Measurements from ENCODE around the gene PSAP.

PSAP gene

DNA sequence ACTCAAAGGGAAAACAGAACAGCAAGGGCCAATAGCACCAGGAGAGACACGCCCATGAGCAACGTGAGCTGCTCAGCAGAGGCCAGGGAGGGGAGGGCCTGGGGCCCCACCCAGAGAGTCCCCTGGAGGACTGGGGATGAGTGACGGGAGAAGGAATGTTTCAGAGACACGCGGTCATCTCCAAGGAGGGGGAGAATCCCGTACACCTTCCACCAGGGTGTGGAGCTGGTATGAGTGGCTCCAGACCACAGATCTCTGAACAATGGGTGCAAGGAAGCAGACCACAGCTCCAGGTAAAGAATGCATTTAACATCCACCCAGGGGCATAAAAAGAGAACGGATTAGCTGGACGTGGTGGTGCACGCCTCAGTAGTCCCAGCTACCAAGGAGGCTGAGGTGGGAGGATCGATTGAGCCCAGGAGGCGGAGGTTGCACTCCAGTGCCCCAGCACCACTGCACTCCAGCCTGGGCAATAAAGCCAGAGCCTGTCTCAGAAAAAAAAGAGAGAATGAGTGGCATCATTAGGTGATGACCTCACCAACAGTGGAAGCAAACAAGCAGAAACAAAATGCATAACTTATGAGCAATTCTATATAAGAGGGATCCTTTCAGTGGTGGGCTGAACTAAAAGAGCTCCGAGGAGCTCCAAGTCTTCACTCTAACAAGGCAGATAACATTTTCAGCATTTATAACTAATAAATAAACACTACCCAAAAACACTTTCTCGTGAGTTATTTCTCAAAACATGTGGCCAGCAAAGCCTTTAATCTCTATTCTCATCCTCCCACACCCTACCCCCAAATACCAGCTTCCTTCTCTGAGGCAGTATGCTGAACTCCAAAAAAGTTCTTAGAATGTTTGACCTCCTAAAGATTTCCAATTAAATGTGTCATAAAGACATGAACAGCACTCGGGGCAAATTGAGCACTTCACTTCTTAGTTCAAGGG lies 12.5 kb downstream of the PSAP start:
- Histone ChIP-seq H4K20me1 (ENCODE audit: insufficient read depth, low read length) (peaks cover 88% of the 10 kb centered on the region), H3K27me3 (ENCODE audit: low read depth, low read length) (peaks cover 59% of the 10 kb centered on the region), H3K36me3 (replicated peaks; ENCODE audit: low read depth, low read length) (no peaks in the 10 kb centered on the region), H3K9me3 (ENCODE audit: insufficient read depth, low read length) (no peaks in the 10 kb centered on the region), H3K4me1 (ENCODE audit: low read length) (peaks cover 38% of the 10 kb centered on the region), H3K79me2 (ENCODE audit: low read length) (peaks cover 24% of the 10 kb centered on the region), H3K9ac (ENCODE audit: low read length) (no peak overlapping the region), H3K27ac (ENCODE audit: low read length) (no peak overlapping the region), H2AFZ (ENCODE audit: low read depth, low read length) (no peak overlapping the region), H3K4me3 (ENCODE audit: low read length) (no peak overlapping the region), H3K4me2 (ENCODE audit: low read length) (no peak overlapping the region)
- TF ChIP-seq CTCF (IDR thresholded peaks at IDR 0.05; ENCODE audit: low read depth, low read length) (no peak), EZH2phosphoT487 (IDR thresholded peaks at IDR 0.05; ENCODE audit: low read depth) (no peak)

DNA sequence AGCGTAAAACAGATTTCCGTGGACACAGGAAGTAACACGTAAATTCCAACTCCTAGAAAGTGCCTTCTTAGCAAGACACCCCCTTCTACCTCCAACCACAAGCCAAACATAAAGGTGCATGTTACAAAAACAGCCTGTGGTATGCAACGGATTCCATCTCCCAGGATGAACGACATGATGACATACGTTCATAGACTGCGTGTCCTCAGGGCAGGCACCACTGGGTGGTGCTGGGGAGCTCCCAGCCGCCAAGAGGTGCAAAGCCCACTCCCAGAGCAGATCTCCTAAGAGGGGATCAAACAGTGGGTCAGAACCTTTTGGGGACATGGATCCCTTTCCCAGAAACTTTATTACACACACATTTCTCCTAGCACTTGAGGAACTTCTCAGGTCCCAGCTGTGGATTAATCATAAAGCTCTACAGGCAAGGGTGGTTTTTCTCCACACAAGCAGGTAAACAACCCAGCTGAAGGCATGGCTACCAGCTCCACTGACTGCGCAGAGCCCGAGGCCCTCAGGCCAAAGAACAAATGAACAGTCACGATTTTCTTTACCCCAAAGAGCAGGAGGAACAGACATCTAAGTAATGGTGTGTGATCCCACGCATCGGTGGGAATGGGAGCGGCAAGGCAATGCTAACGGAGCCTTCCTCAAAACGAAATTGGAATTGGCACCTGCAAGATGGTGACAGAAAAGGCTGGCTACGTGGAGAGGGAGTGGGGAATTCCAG lies 13.8 kb downstream of the PSAP start:
- no peak overlapping the region for H3K9ac ChIP-seq (ENCODE audit: low read length)
- peaks cover 14% of the 10 kb centered on the region for H3K79me2 ChIP-seq (ENCODE audit: low read length)
- H4K20me1 ChIP-seq (ENCODE audit: insufficient read depth, low read length) = peaks cover 86% of the 10 kb centered on the region
- H3K27me3 ChIP-seq (ENCODE audit: low read depth, low read length) = peaks cover 48% of the 10 kb centered on the region
- peaks cover 3% of the 10 kb centered on the region for H3K36me3 ChIP-seq (replicated peaks; ENCODE audit: low read depth, low read length)
- H3K9me3 ChIP-seq (ENCODE audit: insufficient read depth, low read length) = no peaks in the 10 kb centered on the region
- no peak overlapping the region for H3K27ac ChIP-seq (ENCODE audit: low read length)
- H2AFZ ChIP-seq (ENCODE audit: low read depth, low read length) = no peak overlapping the region
- peak overlapping the region; percentile 68 for H3K4me3 ChIP-seq (ENCODE audit: low read length)
- peaks cover 38% of the 10 kb centered on the region for H3K4me1 ChIP-seq (ENCODE audit: low read length)
- TF ChIP-seq CTCF (IDR thresholded peaks at IDR 0.05; ENCODE audit: low read depth, low read length) (peak; percentile 67), EZH2phosphoT487 (IDR thresholded peaks at IDR 0.05; ENCODE audit: low read depth) (no peak)
- H3K4me2 ChIP-seq (ENCODE audit: low read length) = peak overlapping the region; percentile 99

GRCh38 chr10:71836596-71836974 lies 14.5 kb downstream of the PSAP start:
- peak overlapping the region; percentile 68 for H3K4me3 ChIP-seq (ENCODE audit: low read length)
- H3K79me2 ChIP-seq (ENCODE audit: low read length) = peaks cover 11% of the 10 kb centered on the region
- H3K4me1 ChIP-seq (ENCODE audit: low read length) = peaks cover 38% of the 10 kb centered on the region
- no peak overlapping the region; the same call in 1 of the 2 replicates for H3K9ac ChIP-seq (ENCODE audit: low read length)
- H3K4me2 ChIP-seq (ENCODE audit: low read length) = peak overlapping the region; percentile 99
- peak overlapping the region; percentile 30 for H3K27ac ChIP-seq (ENCODE audit: low read length)
- H3K9me3 ChIP-seq (ENCODE audit: insufficient read depth, low read length) = no peaks in the 10 kb centered on the region
- H3K36me3 ChIP-seq (replicated peaks; ENCODE audit: low read depth, low read length) = peaks cover 9% of the 10 kb centered on the region
- H2AFZ ChIP-seq (ENCODE audit: low read depth, low read length) = no peak overlapping the region
- peaks cover 89% of the 10 kb centered on the region for H4K20me1 ChIP-seq (ENCODE audit: insufficient read depth, low read length)
- no peak for TF ChIP-seq CTCF (IDR thresholded peaks at IDR 0.05; ENCODE audit: low read depth, low read length)
- TF ChIP-seq EZH2phosphoT487 (IDR thresholded peaks at IDR 0.05; ENCODE audit: low read depth) = no peak
- peaks cover 48% of the 10 kb centered on the region for H3K27me3 ChIP-seq (ENCODE audit: low read depth, low read length)

Measured in OCI-LY3 (cell line).